Spinal cord (tissue), 10 donors: Measurements from ENCODE around the gene GAB1. TPM values are rescaled to one million over a fixed set of nuclear protein-coding genes. Genes with fewer than 3 reads are reported as not detected.
A peak's percentile ranks its signal among the peaks of the same experiment; 100 is the strongest.

Experiments used
- DNase-seq, 6 donors: peaks; one replicate each; pipeline versions ENCODE4 v3.0.0 to v3.0.0-alpha.2; 2013 to 2015; ENCODE audit warnings: low spot score in 6 of 6, low read depth in 4 of 6
- H3K27ac ChIP-seq: one replicate; pipeline ENCODE4 v1.5.1; 2013; ENCODE audit warnings: low read depth, low read length, control low read depth
- H3K27me3 ChIP-seq: one replicate; pipeline ENCODE4 v1.6.1; 2013; ENCODE audit warnings: low read length; ENCODE audit not compliant: control insufficient read depth, insufficient read depth
- H3K36me3 ChIP-seq: one replicate; pipeline ENCODE4 v1.6.1; 2013; ENCODE audit warnings: low read length; ENCODE audit not compliant: control insufficient read depth, insufficient read depth
- H3K4me1 ChIP-seq: one replicate; pipeline ENCODE4 v1.6.1; 2013; ENCODE audit warnings: low read length; ENCODE audit not compliant: control insufficient read depth, insufficient read depth
- H3K4me3 ChIP-seq: one replicate; pipeline ENCODE4 v1.5.1; 2013; ENCODE audit warnings: low read depth, low read length, control low read depth
- H3K9me3 ChIP-seq: one replicate; pipeline ENCODE4 v1.6.1; 2013; ENCODE audit warnings: low read length; ENCODE audit not compliant: control insufficient read depth, insufficient read depth
- WGBS: methylation state at CpG from one replicate; pipeline ENCODE4 v1.1.5; 2013; ENCODE audit warnings: missing lambda C conversion rate; ENCODE audit not compliant: insufficient coverage; 5-methylcytosine and 5-hydroxymethylcytosine counted together
- polyA plus RNA-seq, 2 donors: library from polyadenylated mRNA; unstranded; fragments of 120-200 nt; gene quantifications; one replicate each; pipeline ENCODE4 v1.2.1, GENCODE V29; 2013; ENCODE audit not compliant: insufficient read length in 2 of 2
- total RNA-seq, 2 donors: library from RNA; depleted of rRNA in 1 of 2; stranded (reverse); fragments of 120-200 nt in 1 of 2; fragments of >200 nt in 1 of 2; gene quantifications; one replicate each; pipeline versions ENCODE4 v1.2.3 to v1.2.4, GENCODE V29; 2013 to 2014
- donor health status: healthy.

Gene GAB1
- total and polyA plus RNA-seq, 4 donors = 38.6 to 81.6 (median 63.1) TPM

DNA sequence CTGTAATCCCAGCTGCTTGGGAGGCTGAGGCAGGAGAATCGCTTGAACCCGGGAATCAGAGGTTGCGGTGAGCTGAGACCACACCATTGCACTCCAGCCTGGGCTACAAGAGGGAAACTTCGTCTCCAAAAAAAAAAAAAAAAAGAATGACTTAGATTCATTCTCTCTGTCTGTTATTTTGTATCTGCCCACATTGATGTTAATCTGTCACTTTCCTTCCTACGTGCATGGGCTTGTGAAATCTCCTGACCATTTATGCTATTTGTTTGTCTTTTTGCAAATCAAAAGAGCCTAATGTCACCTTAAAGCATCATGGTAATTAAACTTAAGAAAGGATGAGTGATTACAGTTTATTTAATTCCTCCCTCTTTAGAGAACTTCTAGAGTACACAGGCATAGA lies 27.4 kb downstream of the GAB1 start:
- Histone ChIP-seq H3K9me3 (no peaks in the 10 kb centered on the region), H3K27me3 (no peaks in the 10 kb centered on the region), H3K4me3 (no peak overlapping the region), H3K27ac (no peak overlapping the region), H3K4me1 (no peaks in the 10 kb centered on the region), H3K36me3 (no peaks in the 10 kb centered on the region)
- WGBS = 100% methylated on average over 3 of the region's 5 CpGs
- no peak for DNase-seq

DNA sequence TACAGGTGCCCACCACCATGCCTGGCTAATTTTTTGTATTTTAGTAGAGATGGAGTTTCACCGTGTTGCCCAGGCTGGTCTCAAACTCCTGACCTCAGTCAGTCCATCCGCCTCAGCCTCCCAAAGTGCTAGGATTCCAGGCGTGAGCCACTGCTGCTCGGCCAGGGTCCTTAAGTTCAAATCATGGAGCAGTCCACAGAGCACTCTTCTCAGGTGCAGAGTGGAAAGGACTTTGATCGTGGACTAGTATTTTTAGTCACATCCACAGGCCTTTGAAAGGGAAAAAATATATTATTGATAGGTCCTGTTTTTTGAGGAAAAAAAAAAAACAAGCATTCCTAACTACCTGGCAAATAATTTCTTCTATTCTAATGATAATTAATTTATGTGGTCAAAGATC lies 31.2 kb downstream of the GAB1 start:
- Histone ChIP-seq H3K4me1 (no peaks in the 10 kb centered on the region), H3K9me3 (no peaks in the 10 kb centered on the region), H3K27me3 (no peaks in the 10 kb centered on the region), H3K4me3 (no peak overlapping the region), H3K27ac (no peak overlapping the region), H3K36me3 (no peaks in the 10 kb centered on the region)
- 86% methylated on average over 4 of the region's 5 CpGs for WGBS
- no peak for DNase-seq

DNA sequence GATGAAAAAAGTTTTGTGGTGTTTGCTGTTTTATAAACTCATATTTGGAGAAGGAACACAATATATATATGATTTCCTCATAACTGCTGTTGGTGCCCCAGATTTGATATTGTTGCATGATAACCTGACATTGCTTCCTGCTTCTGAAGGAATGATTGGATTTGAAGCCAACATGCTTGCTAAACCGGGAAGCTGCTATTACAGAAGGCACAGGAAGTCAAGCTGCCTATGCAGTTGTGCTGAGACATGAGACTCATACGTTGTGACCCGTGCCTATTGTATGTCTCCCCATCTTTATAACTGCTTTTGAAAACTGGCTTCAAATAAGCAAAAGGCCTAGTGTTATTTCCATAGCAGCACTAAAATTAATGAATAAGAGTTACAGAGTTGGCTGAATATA lies 32.9 kb downstream of the GAB1 start:
- Histone ChIP-seq H3K4me3 (no peak overlapping the region), H3K9me3 (no peaks in the 10 kb centered on the region), H3K4me1 (no peaks in the 10 kb centered on the region), H3K27me3 (no peaks in the 10 kb centered on the region), H3K27ac (no peak overlapping the region), H3K36me3 (no peaks in the 10 kb centered on the region)
- 67% methylated on average over 1 of the region's 3 CpGs for WGBS
- DNase-seq = no peak

DNA sequence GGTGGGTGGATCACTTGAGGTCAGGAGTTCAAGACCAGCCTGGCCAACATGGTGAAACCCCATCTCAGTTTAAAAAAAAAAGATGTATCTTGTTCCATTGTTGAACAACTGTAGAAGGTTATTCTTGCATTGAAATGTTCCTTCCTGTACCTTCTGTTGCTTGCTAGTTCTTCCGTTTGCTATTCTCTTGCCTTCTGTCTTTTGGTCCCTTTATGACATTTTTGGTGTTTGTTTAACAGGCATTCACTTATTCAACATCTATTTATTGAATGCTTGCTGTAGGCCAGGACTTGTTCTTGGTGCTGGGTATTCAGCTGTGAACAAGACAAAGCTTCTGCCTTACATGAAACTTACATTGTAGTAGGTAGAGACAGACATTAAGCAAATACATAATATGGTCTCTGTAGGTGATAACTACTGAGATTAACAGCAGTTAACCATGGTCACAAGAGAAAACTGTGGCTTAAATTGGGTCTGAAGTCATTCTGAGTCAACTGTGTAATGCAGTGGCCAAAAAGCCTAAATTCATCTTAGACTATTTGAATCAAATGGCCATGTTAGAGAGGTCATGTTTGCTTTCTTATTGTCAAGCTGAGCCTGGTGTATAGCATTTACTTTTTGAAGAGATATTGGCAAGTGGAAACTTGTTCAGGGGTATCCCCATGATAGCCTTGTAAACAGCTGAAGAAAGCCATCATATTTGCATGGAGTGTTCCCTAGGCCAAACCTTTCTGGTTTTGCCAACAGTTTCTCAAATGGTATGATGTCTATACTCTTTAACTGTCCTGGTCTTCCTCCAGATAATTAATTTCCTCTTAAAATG lies 35.6 kb downstream of the GAB1 start:
- H3K4me1 ChIP-seq = peaks cover 5% of the 10 kb centered on the region
- no CpG with 5 or more reads among the region's 1 CpG for WGBS
- no peak for DNase-seq
- no peaks in the 10 kb centered on the region for H3K9me3 ChIP-seq
- no peak overlapping the region for H3K27ac ChIP-seq
- no peak overlapping the region for H3K4me3 ChIP-seq
- H3K36me3 ChIP-seq = no peaks in the 10 kb centered on the region
- no peaks in the 10 kb centered on the region for H3K27me3 ChIP-seq

DNA sequence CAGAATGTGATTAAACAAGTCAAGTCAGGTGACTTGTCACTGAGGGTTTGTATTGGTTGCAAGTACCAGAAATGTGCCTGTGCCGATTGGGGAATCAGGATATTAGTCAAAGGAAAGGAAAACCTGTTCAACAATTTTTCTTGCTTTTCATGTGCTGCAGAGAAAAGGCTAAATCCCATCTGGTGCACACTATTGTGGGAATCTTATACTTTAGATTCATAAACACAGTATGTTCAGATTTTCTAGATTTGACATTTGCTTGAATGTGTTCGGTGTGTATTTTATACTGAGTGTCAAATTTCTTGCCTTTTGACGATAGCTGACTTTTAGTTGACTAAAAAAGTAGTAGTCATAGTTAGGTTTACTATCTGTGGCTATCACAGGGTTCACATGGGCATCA lies 37.6 kb downstream of the GAB1 start:
- Histone ChIP-seq H3K4me1 (peaks cover 10% of the 10 kb centered on the region), H3K27me3 (no peaks in the 10 kb centered on the region), H3K9me3 (no peaks in the 10 kb centered on the region), H3K36me3 (no peaks in the 10 kb centered on the region), H3K4me3 (no peak overlapping the region), H3K27ac (no peak overlapping the region)
- DNase-seq = peak in 1 of 6 donors; percentile 80
- WGBS = 100% methylated on average over 2 of the region's 3 CpGs

DNA sequence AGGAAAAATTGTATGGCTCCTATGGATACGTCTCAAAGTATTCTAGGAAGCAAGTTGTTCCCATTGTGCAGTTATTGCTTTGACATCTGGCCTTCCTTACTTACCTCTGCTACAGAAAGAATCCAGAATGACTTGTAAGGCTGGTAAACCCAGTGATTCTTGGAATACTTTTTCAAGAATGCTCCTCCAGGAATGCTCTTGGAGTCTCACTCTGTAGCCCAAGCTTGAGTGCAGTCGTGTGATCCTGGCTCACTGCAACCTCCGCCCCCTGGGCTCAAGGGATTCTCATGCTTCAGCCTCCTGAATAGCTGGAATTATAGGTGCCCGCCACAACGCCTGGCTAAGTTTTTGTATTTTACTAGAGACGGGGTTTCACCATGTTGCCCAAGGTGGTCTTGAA lies 38.1 kb downstream of the GAB1 start:
- Histone ChIP-seq H3K4me1 (peaks cover 10% of the 10 kb centered on the region), H3K27ac (no peak overlapping the region), H3K36me3 (no peaks in the 10 kb centered on the region), H3K4me3 (no peak overlapping the region), H3K27me3 (no peaks in the 10 kb centered on the region), H3K9me3 (no peaks in the 10 kb centered on the region)
- 91% methylated on average over 5 of the region's 6 CpGs for WGBS
- no peak for DNase-seq

DNA sequence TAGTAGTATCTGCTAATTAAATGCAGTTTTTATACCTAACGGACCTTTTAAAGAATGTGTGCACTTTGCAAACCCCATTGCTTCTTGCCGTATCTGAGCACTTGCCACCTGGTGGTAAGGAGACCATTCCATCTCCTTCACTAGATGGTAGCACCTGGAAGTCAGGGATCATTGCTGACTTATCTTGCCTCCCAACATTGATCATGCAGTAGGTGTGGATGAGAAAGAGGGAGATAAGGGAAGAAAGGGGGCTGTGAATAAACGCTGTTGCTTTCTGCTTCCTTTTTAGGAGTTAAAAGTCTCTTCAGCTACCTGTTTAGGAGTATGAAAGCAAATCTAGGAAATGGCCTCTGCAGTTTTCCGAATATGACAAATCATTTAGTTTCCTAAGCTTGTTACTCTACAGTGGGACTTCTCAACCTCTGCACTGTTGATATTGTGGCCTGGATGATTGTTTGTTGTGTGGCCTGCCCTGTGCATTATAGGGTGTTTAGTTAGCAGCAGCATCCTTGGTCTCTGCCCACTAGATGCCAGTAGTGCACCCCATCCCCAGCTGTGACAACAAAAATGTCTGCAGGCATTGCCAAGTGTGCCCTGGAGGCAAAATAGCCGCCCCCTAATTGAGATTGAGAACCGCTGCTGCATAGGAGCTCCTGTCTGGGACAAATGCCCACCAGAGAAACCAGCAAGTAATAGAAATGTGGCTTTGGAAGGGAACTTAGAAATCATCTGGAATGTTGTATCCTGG lies 38.8 kb downstream of the GAB1 start:
- Histone ChIP-seq H3K27ac (no peak overlapping the region), H3K4me3 (no peak overlapping the region), H3K36me3 (no peaks in the 10 kb centered on the region), H3K27me3 (no peaks in the 10 kb centered on the region), H3K9me3 (no peaks in the 10 kb centered on the region), H3K4me1 (peaks cover 10% of the 10 kb centered on the region)
- 0% methylated on average over 2 of the region's 6 CpGs for WGBS
- DNase-seq = peak in 4 of 6 donors; percentile 24 to 78 (median 58)

DNA sequence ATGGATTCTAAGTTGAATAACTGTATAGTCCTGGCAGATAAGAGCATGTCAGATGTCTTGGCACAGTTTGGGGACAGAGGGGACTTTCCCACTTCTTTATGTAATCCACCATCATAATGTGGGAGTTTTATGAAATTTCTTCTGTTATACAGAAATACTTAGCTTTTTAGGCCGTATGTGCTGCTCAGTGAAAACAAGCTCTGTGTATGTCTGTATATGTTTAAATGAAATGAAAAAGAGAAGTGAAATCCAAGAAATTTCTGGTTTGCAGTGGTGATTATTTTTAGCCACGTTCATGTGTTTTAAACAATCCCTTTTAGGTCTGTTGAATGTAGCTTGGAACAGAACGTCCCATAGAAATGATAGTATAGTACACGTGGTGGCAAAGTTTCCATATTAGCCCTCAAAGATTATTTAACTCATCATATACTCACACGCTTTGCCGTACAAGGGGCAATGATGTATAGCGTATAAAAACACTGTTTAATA lies 41.0 kb downstream of the GAB1 start:
- no peaks in the 10 kb centered on the region for H3K9me3 ChIP-seq
- peak in 1 of 6 donors; percentile 83 for DNase-seq
- H3K36me3 ChIP-seq = no peaks in the 10 kb centered on the region
- H3K4me1 ChIP-seq = peaks cover 10% of the 10 kb centered on the region
- peak overlapping the region; percentile 58 for H3K27ac ChIP-seq
- no peaks in the 10 kb centered on the region for H3K27me3 ChIP-seq
- no CpG with 5 or more reads among the region's 7 CpGs for WGBS
- H3K4me3 ChIP-seq = no peak overlapping the region

DNA sequence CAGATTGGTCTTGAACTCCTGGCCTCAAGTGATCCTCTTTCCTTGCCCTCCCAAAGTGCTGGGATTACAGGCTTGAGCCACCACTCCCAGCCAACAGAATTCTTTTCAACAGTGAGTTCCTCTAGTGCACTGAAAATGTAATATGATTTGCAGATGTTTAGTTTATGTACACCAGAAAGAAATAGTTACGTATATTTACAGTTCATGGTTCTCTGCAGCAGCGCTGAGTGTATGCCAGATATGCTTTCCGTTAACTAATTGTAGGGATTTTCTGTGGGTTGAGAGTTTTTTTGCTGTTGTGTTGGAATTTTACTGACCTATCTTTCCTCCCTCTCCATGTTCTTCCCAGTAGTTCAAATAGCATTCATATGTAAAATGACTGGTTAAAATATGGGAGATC lies 44.0 kb downstream of the GAB1 start:
- DNase-seq = no peak
- H3K4me1 ChIP-seq = peaks cover 9% of the 10 kb centered on the region
- no CpG with 5 or more reads among the region's 3 CpGs for WGBS
- H3K27ac ChIP-seq = peak overlapping the region; percentile 88
- no peaks in the 10 kb centered on the region for H3K9me3 ChIP-seq
- no peaks in the 10 kb centered on the region for H3K36me3 ChIP-seq
- H3K27me3 ChIP-seq = no peaks in the 10 kb centered on the region
- no peak overlapping the region for H3K4me3 ChIP-seq
